ENCODE measurements around the gene USP54. TPM values are rescaled to one million over a fixed set of nuclear protein-coding genes. Genes with fewer than 3 reads are reported as not detected.
"Not testable (repeated sequence)": the region's sequence is repeated elsewhere in the genome, so short reads cannot be mapped to it uniquely, and the experiment has no call there.

USP54 gene
- total RNA-seq, 1 experiment from 2014 or later = 29.9 TPM

DNA sequence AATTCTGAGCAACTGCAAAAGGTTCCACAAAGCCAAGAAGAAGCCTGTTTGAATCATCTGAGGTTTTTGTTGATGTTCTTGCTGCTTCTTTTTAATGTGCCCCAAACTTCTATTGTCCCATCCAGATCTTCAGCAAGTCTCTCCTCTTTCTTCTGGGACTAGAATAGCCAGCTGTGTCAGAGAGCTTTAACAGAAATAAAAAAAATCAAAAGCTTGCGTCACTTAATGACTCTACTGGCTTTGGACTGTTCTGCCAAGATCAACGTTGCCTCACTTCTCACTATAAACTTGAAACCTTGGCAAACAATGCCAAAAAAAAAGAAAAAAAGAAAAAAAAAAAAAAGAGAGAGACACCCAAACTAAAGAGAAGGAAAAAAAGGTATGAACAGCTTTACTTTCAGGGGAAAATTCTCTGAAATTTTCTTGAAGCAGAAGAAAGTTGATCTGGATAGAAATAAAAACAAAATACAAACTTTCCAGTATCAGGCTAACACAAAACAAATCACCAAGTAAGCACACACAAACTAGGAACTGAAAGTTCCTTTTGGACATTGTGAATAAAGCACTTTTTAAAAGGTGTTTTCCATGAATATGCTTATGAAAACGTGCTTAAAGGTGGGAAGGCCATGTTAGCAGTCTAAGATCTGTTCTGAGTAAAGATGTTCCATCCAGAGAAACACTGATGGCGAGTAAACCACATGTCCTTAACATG is 14.8 kb downstream of the USP54 start:
- no peak for DNase-seq
- H3K27ac ChIP-seq = no peak overlapping the region
- H3K4me3 ChIP-seq = no peak overlapping the region
- H3K9me3 ChIP-seq (replicated peaks) = no peaks in the 10 kb centered on the region
- H3K36me3 ChIP-seq = peaks cover 7% of the 10 kb centered on the region; the same call in 1 of the 2 replicates
- H3K27me3 ChIP-seq = no peaks in the 10 kb centered on the region
- H3K4me1 ChIP-seq = no peaks in the 10 kb centered on the region

DNA sequence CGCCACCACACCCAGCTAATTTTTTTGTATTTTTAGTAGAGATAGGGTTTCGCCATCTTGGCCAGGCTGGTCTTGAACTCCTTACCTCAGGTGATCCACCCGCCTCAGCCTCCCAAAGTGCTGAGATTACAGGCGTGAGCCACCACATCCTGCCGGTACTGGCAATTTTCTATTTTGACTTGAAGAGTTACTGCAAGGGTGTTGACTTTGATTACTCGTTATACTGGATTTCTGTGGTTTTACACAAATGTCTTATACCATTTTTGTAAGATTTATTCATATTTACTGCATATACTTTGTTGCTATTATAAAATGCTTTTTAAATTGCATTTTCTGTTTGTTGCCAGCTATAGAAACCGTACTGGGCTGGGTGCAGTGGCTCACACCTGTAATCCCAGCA is 24.1 kb downstream of the USP54 start:
- DNase-seq, H3K27me3 ChIP-seq, H3K4me3 ChIP-seq: not testable (repeated sequence)

DNA sequence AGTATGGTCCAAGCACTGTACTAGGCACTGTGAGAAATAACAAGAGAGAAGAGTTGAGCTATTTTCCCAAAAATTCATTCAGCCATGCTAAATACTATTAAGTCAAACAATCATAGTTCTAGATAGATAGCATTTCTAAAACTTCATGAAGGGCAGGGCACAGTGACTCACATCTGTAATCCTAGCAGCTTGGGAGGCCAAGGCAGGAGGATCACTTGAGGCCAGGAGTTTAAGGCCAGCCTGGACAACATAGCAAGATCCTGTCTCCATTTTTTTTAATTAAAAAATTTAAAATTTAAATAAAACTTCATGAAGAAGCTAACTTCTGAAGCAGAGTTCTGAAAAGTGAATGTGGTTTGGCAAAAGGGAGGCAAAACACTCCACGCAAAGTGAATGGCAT is 29.9 kb downstream of the USP54 start:
- DNase-seq = no peak
- H3K9me3 ChIP-seq (replicated peaks) = no peaks in the 10 kb centered on the region
- no peak overlapping the region for H3K4me3 ChIP-seq
- H3K27me3 ChIP-seq = no peaks in the 10 kb centered on the region
- H3K27ac ChIP-seq = no peak overlapping the region
- H3K36me3 ChIP-seq = peaks cover 3% of the 10 kb centered on the region; the same call in 1 of the 2 replicates
- H3K4me1 ChIP-seq = no peaks in the 10 kb centered on the region

More for the DNA sequence above, 24.1 kb downstream of the USP54 start:
- H3K4me1 ChIP-seq; H3K27ac ChIP-seq; H3K9me3 ChIP-seq (replicated peaks): not testable (repeated sequence)
- H3K36me3 ChIP-seq = peaks cover 16% of the 10 kb centered on the region; the same call in 1 of the 2 replicates

DNA sequence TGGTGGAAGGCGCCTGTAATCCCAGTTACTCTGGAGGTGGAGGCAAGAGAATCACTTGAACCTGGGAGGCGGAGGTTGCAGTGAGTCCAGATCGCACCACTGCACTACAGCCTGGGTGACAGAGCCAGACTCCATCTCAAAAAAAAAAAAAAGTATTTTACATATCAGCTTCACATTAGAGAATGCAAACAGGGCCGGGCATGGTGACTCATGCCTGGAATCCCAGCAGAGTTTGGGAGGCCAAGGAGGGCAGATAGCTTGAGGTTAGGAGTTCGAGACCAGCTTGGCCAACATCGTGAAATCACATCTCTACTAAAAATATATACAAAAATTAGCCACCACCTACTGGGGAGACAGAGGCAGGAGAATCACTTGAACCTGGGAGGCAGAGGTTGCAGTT is 31.6 kb downstream of the USP54 start:
- Histone ChIP-seq H3K9me3 (replicated peaks) (no peaks in the 10 kb centered on the region), H3K36me3 (no peaks in the 10 kb centered on the region), H3K4me3 (no peak overlapping the region), H3K27me3 (no peaks in the 10 kb centered on the region), H3K4me1 (peaks cover 2% of the 10 kb centered on the region), H3K27ac (no peak overlapping the region)
- no peak for DNase-seq

DNA sequence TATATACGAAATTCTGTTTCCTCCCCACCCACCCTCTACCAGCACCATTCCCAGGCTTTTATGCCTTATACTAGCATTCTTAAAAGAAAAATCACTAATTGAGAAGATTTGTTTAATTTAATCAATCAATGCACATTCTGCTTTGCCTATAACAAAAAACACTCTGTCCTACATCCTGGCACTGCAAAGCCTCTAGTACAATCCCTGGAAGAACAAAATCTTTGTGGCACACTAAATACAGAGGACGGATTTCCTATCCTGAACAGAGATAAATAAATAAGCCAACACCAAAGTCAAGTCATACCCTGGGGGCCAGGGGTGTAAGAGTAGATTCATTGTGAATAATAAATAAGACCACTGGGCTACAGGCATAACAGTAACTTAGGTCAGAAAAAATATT is 34.3 kb downstream of the USP54 start:
- H3K9me3 ChIP-seq (replicated peaks) = no peaks in the 10 kb centered on the region
- H3K27ac ChIP-seq = no peak overlapping the region
- H3K36me3 ChIP-seq = no peaks in the 10 kb centered on the region
- DNase-seq = no peak
- no peaks in the 10 kb centered on the region for H3K27me3 ChIP-seq
- no peak overlapping the region for H3K4me3 ChIP-seq
- peaks cover 25% of the 10 kb centered on the region for H3K4me1 ChIP-seq

DNA sequence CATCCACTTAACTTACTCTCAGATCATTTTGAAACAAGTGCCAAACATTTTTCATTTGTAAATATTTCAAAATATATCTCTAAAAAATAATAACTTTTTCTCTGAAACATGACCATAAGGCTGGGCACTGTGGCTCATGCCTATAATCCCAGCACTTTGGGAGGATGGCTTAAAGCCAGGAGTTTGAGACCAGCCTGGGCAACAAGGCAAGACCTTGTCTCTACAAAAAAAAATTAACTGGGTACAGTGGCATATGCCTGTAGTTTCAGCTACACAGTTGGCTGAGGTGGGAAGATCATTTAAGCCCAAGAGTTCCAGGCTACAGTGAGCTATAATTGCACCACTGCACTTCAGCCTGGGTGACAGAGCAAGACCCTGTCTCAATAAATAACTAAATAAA is 36.4 kb downstream of the USP54 start:
- H3K27me3 ChIP-seq = no peaks in the 10 kb centered on the region
- peak; percentile 4 to 40 for DNase-seq
- no peaks in the 10 kb centered on the region for H3K9me3 ChIP-seq (replicated peaks)
- peaks cover 25% of the 10 kb centered on the region for H3K4me1 ChIP-seq
- no peak overlapping the region for H3K4me3 ChIP-seq
- H3K27ac ChIP-seq = peak overlapping the region; percentile 60; the same call in 1 of the 2 replicates
- no peaks in the 10 kb centered on the region for H3K36me3 ChIP-seq

DNA sequence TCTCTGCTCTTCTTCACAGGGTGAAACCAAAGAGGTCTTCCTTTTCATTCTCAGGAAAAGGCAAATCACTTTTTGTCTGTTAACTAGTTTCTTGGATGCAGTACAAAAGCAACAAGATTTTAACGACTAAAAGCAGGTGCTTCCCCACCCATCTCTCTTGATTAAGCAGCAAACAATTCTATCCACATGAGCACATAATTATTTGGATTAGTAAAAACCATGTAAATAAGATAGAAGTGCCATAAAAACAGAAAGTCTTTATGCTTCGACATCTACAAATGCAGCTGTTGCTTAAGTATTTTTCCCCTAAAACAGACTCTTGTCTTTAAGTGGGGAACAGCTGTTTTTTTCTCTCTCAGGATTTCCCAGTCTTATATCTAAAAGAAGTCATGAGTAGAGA is 37.4 kb downstream of the USP54 start:
- Histone ChIP-seq H3K27ac (peak overlapping the region; percentile 60), H3K27me3 (no peaks in the 10 kb centered on the region), H3K9me3 (replicated peaks) (no peaks in the 10 kb centered on the region), H3K4me1 (peaks cover 25% of the 10 kb centered on the region), H3K36me3 (no peaks in the 10 kb centered on the region), H3K4me3 (no peak overlapping the region)
- peak; percentile 20 to 77 for DNase-seq

DNA sequence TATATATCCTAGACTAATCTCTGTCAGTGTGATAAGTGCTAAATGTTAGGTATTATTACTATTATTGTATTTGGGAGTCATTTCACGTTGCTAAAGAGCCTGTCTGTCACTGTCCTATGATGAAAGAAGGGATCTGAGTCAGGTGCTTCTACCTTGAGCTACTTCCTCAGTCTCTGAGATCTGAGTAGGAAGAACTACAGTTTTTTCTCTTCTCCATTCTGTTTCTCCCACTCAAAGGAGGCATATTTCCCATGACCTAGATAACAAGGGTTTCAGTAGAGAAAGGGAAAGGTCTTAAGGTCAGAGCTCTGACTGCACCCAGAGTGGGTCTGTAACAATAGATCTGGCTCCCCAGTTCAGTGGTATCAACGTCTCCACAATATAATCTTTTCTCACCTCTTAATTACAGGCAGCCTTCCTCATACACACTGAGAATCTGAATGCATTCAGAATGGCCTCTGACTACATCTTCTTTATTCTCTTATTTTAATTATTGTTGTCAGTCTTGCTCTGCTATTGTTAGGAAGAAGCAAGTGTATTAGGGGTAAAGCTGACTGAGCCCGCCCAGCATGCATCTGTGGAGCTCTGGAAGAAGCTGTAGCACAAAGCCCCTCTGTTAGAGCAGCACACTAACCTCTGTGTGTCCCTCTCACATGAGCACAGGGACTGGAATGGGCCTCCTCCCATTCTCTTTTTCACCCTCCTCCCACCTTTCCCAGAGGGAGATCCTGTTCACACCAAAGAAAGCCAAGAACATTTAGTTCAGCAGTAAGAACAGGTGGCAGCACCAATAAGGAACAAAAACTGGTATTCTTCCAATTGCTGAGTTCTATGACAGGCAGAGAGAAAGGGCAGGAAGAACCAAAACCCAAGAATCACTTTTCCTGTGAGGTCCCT is 38.1 kb downstream of the USP54 start:
- H3K27ac ChIP-seq = peak overlapping the region; percentile 60
- H3K4me1 ChIP-seq = peaks cover 25% of the 10 kb centered on the region
- H3K4me3 ChIP-seq = no peak overlapping the region
- no peaks in the 10 kb centered on the region for H3K36me3 ChIP-seq
- no peaks in the 10 kb centered on the region for H3K9me3 ChIP-seq (replicated peaks)
- DNase-seq = peak; percentile 71 to 90
- H3K27me3 ChIP-seq = no peaks in the 10 kb centered on the region

DNA sequence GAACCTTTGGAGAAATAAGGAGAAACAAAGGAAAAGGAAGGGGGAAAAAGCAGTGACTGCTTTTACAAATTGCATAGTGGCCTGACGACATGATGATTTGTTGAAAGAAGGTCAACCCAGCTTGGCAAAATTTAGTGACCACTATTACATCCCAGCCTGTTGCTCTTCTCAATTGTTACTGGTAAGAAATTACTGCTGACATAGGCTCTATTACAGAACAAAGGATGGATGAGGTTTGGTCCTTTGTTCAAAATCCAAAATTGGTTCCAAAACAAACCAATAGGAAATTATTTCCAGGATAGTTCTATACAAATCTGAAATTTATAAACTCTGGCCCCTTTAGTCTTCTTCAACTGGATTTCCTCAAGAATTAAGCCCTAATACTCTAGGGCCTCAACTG is 39.6 kb downstream of the USP54 start:
- no peak overlapping the region for H3K27ac ChIP-seq
- no peaks in the 10 kb centered on the region for H3K9me3 ChIP-seq (replicated peaks)
- 0 out of 2 replicates have a peak, but pooled peaks cover under 1% of the 10 kb centered on the region for H3K36me3 ChIP-seq
- H3K4me1 ChIP-seq = peaks cover 25% of the 10 kb centered on the region
- H3K4me3 ChIP-seq = no peak overlapping the region
- no peak for DNase-seq
- no peaks in the 10 kb centered on the region for H3K27me3 ChIP-seq

DNA sequence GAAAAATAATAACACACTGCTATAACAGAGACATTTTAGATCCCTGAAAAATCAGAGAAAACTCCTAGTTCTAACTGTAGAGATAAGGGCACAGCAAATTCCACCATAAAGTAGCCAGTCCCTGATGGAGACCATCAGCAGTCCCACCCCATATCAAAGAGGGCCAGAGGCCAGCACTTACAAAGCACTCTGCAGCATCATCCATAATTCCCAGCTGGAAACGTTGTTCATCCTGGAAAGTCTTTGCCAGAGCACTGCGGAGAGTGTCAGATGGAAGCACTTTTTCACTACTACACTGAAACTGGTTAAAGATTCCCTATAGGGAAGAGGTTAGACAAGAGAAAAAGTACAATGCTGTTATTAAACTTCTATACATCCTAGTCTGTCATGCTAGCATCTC is 45.8 kb downstream of the USP54 start:
- DNase-seq = no peak
- Histone ChIP-seq H3K4me1 (no peaks in the 10 kb centered on the region), H3K36me3 (peaks cover 2% of the 10 kb centered on the region; the same call in 1 of the 2 replicates), H3K4me3 (no peak overlapping the region), H3K27ac (no peak overlapping the region), H3K27me3 (no peaks in the 10 kb centered on the region), H3K9me3 (replicated peaks) (no peaks in the 10 kb centered on the region)

DNA sequence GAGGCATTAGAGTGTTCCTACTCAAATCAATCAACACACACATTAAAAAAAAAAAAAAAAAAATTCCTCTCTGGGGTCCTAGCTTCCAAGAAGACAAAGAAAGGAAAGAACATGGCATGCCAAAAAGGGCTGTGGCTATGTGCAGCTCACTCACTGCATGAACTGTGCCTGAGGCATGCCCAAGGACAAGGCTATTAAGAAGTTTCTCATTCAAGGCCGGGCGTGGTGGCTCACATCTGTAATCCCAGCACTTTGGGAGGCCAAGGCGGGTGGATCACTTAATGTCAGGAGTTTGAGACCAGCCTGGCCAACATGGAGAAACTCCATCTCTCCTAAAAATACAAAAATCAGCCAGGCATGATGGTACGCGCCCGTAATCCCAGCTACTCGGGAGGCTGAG is 53.4 kb downstream of the USP54 start:
- Histone ChIP-seq H3K4me3 (no peak overlapping the region), H3K27me3 (no peaks in the 10 kb centered on the region), H3K4me1 (no peaks in the 10 kb centered on the region), H3K27ac (no peak overlapping the region), H3K9me3 (replicated peaks) (no peaks in the 10 kb centered on the region), H3K36me3 (no peaks in the 10 kb centered on the region; the same call in 1 of the 2 replicates)
- DNase-seq = no peak

DNA sequence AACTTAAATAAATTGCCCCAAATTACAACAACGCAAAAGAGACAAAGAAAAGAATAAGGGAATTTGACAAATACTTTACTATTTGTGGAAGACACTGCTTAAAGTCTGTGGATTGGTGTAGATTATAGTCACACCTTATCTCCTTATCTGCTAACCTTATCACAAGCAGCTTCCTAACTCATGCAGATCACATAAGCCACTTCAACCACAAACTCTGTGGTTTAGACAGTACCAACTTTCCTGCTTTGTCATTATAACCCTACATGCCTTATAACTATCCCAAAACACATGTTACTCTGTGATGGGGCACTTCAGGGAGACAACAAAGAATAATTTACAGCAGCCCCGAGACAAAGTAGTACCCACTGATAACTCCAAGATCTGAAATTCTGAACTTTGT is 53.9 kb downstream of the USP54 start:
- Histone ChIP-seq H3K9me3 (replicated peaks) (no peaks in the 10 kb centered on the region), H3K4me1 (no peaks in the 10 kb centered on the region), H3K27ac (no peak overlapping the region), H3K4me3 (no peak overlapping the region), H3K27me3 (no peaks in the 10 kb centered on the region), H3K36me3 (no peaks in the 10 kb centered on the region; the same call in 1 of the 2 replicates)
- no peak for DNase-seq

DNA sequence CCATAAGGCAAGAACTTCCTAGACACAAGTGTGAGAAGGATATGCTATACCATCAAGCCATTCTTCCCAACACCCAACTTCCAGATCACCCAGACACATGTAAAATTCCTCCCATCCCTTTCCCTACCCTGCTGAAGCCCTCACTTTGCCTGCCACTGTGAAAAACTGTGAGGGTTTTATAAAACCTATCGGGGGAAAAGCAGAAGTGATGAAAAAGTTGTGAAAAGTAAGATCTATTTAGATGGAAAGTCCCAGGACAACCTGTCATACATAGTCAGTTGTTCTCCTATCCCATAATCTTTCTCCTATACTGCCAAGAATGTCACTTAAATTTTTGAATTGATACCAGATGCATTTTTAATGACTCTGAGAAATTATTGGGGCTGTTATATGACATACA is 56.3 kb downstream of the USP54 start:
- no peaks in the 10 kb centered on the region for H3K9me3 ChIP-seq (replicated peaks)
- no peak overlapping the region for H3K4me3 ChIP-seq
- peaks cover 3% of the 10 kb centered on the region for H3K36me3 ChIP-seq
- no peaks in the 10 kb centered on the region for H3K4me1 ChIP-seq
- no peak overlapping the region for H3K27ac ChIP-seq
- DNase-seq = no peak
- no peaks in the 10 kb centered on the region for H3K27me3 ChIP-seq

DNA sequence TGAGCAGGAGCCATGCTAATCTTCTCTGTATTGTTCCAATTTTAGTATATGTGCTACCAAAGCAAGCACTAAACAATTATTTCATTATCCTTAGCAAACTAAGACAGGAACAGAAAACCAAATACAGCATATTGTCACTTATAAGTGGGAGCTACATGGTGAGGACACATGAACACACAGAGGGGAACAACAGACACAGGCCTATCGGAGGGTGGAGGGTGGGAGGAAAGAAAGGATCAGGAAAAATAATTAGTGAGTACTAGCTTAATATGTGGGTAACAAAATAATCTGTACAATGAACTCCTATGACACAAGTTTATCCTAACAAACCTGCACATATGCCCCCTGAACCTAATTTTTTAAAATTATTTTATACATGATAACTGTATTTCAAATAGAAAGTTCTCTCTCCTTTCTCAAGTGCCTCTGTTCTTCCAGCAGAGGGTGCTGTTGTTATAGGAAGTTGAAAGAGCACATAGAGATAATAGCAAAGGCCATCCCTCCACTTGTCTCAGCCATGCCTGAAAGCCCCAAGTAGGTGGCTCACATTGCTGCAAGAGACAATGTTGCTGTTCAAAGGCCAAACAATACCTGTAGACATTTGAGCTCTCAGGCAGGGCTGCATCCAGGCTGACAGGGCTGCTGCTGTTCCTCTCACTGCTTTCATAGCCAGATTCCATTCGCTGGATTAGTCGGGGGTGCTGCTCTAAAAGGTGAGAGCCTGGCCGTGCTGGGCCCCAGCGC is 61.9 kb downstream of the USP54 start:
- H3K27me3 ChIP-seq = no peaks in the 10 kb centered on the region
- no peak overlapping the region for H3K4me3 ChIP-seq
- H3K27ac ChIP-seq = no peak overlapping the region
- no peaks in the 10 kb centered on the region for H3K9me3 ChIP-seq (replicated peaks)
- DNase-seq = peak; percentile 73 to 88
- H3K36me3 ChIP-seq = peaks cover 3% of the 10 kb centered on the region
- no peaks in the 10 kb centered on the region for H3K4me1 ChIP-seq

DNA sequence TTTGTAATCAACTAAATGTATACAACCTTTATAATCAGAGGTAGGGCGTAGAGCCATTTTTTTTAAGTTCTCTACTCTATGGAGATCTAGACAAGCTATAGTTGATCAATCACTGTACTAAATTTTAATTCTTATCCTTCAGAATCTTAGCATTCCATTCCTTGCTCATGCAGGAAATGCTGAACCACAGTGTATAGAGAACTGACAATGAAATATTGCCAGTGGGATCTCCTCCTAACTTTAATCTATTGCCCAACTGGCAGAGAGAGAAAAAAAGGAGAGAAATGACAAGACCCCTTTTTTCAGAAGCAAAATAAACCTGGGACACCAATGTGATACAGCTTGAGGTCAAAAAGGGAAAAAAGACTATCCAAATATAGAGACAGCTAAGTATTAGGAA is 68.9 kb downstream of the USP54 start:
- Histone ChIP-seq H3K4me3 (no peak overlapping the region), H3K9me3 (replicated peaks) (no peaks in the 10 kb centered on the region), H3K4me1 (peaks cover 10% of the 10 kb centered on the region), H3K36me3 (peaks cover 10% of the 10 kb centered on the region; the same call in 1 of the 2 replicates), H3K27ac (no peak overlapping the region), H3K27me3 (no peaks in the 10 kb centered on the region)
- no peak for DNase-seq

Measured in SJCRH30 (cell line).